HepG2 (cell line): Measurements from ENCODE around the gene SLC6A12. TPM values are rescaled to one million over a fixed set of nuclear protein-coding genes. Genes with fewer than 3 reads are reported as not detected.

Experiments used
- ATAC-seq: fragments of 200-7000 bp; cut with Tn5 transposase; 3 replicates; pipeline ENCODE4 v1.9.1; 2020; ENCODE audit warnings: mild to moderate bottlenecking, moderate library complexity
- BruUV-seq: library from RNA; stranded (reverse); fragments of 400-500 nt; replicated peaks from 2 replicates; lab custom pipeline; 2021; lab: Mats Ljungman, UMichigan
- CTCF ChIA-PET: fragments of 300-600 bp; formaldehyde crosslinking; extraction: SDS; loops from one replicate; lab custom pipeline; 2021; ENCODE audit warnings: low total read pairs, inconsistent platforms, low intra/inter-chr PET ratio; lab: Yijun Ruan, JAX
- POLR2A ChIA-PET: fragments of 350-600 bp; sonication (Branson Sonifier 250); formaldehyde crosslinking; loops from one replicate; lab custom pipeline; 2020; ENCODE audit warnings: antibody characterized with exemption, inconsistent platforms; lab: Yijun Ruan, JAX
- DNase-seq: peaks from one replicate; pipeline ENCODE4 v3.0.0-alpha.2; 2015; ENCODE audit warnings: low spot score
- FAIRE-seq: peaks from 3 replicates; lab custom pipeline; 2011; peaks lifted over from hg19 to GRCh38; lab: Jason Lieb, UNC
- H2AFZ ChIP-seq: one replicate; pipeline ENCODE4 v1.6.1; 2011; ENCODE audit warnings: low read length, inconsistent platforms
- H3K27ac ChIP-seq: fragments of 300-600 bp; 3 replicates; pipeline ENCODE4 v1.8.0; 2011; ENCODE audit warnings: mixed run types, mild to moderate bottlenecking, mixed read lengths, low read length, inconsistent platforms; ENCODE audit not compliant: insufficient read depth; ENCODE audit errors: extremely low read length
- H3K27me3 ChIP-seq, 2 experiments: fragments of 200-600 bp in 1 of 2; 2 replicates in 1 of 2; 3 replicates in 1 of 2; pipeline versions ENCODE4 v1.6.0 to v1.8.0; 2011; ENCODE audit warnings: low read length in 2 of 2, mild to moderate bottlenecking in 2 of 2, moderate library complexity in 2 of 2, inconsistent platforms in 1 of 2; ENCODE audit not compliant: insufficient read depth in 2 of 2, control insufficient read depth in 1 of 2
- H3K36me3 ChIP-seq, 2 experiments: fragments of 200-600 bp in 1 of 2; replicated peaks in 1 of 2; 2 replicates in 1 of 2; 3 replicates in 1 of 2; pipeline versions ENCODE4 v1.5.1 to v1.8.0; 2011; ENCODE audit warnings: low read length in 2 of 2, inconsistent platforms in 1 of 2; ENCODE audit not compliant: insufficient read depth in 2 of 2, control insufficient read depth in 1 of 2
- H3K4me1 ChIP-seq: 2 replicates; pipeline ENCODE4 v1.5.1; 2012; ENCODE audit warnings: low read length, inconsistent platforms; ENCODE audit not compliant: insufficient read depth
- H3K4me2 ChIP-seq: 2 replicates; pipeline ENCODE4 v1.6.0; 2011; ENCODE audit warnings: low read depth, low read length, inconsistent platforms
- H3K4me3 ChIP-seq, 3 experiments: fragments of 200-600 bp in 1 of 3; sonication (generic), shearing (Covaris generic) in 1 of 3; replicated peaks in 1 of 3; 2 replicates each; pipeline ENCODE4 v1.5.1; 2011 to 2016; ENCODE audit warnings: low read length in 3 of 3, inconsistent platforms in 2 of 3, low read depth in 2 of 3, mild to moderate bottlenecking in 2 of 3, control low read depth in 1 of 3, mixed read lengths in 1 of 3; ENCODE audit not compliant: insufficient read depth in 1 of 3
- H3K79me2 ChIP-seq: one replicate; pipeline ENCODE4 v1.6.1; 2011; ENCODE audit warnings: low read length, inconsistent platforms; ENCODE audit not compliant: insufficient read depth
- H3K9ac ChIP-seq: 2 replicates; pipeline ENCODE4 v1.6.0; 2011; ENCODE audit warnings: mild to moderate bottlenecking, low read depth, low read length, inconsistent platforms; ENCODE audit not compliant: insufficient read depth
- H3K9me3 ChIP-seq: 2 replicates; pipeline ENCODE4 v1.5.1; 2012; ENCODE audit warnings: mild to moderate bottlenecking, low read length
- H4K20me1 ChIP-seq: 2 replicates; pipeline ENCODE4 v1.6.0; 2011; ENCODE audit warnings: inconsistent platforms, mild to moderate bottlenecking, low read length, moderate library complexity; ENCODE audit not compliant: insufficient read depth
- CBX2 ChIP-seq, 2 experiments: fragments of 200-600 bp in 1 of 2; sonication (generic); formaldehyde crosslinking in 1 of 2; IDR thresholded peaks; 2 replicates each; pipeline versions ENCODE4 v1.7.0 to v1.8.1; 2018 to 2022; ENCODE audit warnings: low read depth in 2 of 2, low read length in 1 of 2, mild to moderate bottlenecking in 1 of 2, missing genetic modification reagents in 1 of 2
- DNMT3B ChIP-seq: conservative IDR thresholded peaks from 2 replicates; pipeline ENCODE4 v1.6.1; 2016; ENCODE audit warnings: missing biosample characterization, control low read depth
- FOXP1 ChIP-seq, 2 experiments: fragments of 450-650 bp in 1 of 2; IDR thresholded peaks; 2 replicates each; pipeline ENCODE4 v1.6.1; 2017 to 2018; ENCODE audit warnings: antibody characterized with exemption in 1 of 2
- KLF13 ChIP-seq: sonication (generic); formaldehyde crosslinking; IDR thresholded peaks from 2 replicates; pipeline ENCODE4 v1.4.0; 2020; ENCODE audit warnings: mild to moderate bottlenecking, missing genetic modification reagents
- MAZ ChIP-seq, 2 experiments: sonication (generic) in 1 of 2; formaldehyde crosslinking in 1 of 2; IDR thresholded peaks; 2 replicates each; pipeline versions ENCODE4 v1.5.0 to v1.6.1; 2012 to 2020; ENCODE audit warnings: low read depth in 2 of 2, mild to moderate bottlenecking in 2 of 2, borderline replicate concordance in 1 of 2, improper control_type of control experiment in 1 of 2, low read length in 1 of 2, missing genetic modification reagents in 1 of 2, moderate library complexity in 1 of 2
- MEIS1 ChIP-seq: sonication (generic); formaldehyde crosslinking; IDR thresholded peaks from 2 replicates; pipeline ENCODE4 v1.9.0; 2021; ENCODE audit warnings: mild to moderate bottlenecking, missing genetic modification reagents, moderate library complexity, borderline replicate concordance
- MXD4 ChIP-seq: IDR thresholded peaks from 2 replicates; pipeline ENCODE4 v1.6.1; 2016; ENCODE audit warnings: mild to moderate bottlenecking, missing biosample characterization, missing genetic modification reagents
- RBM39 ChIP-seq: fragments of 200-400 bp; formaldehyde crosslinking; IDR thresholded peaks from one replicate; pipeline ENCODE4 v1.6.1; 2018; ENCODE audit warnings: antibody characterized with exemption, mild to moderate bottlenecking, low read depth, low read length; ENCODE audit not compliant: poor library complexity, severe bottlenecking
- RXRB ChIP-seq: IDR thresholded peaks from 2 replicates; pipeline ENCODE4 v1.6.1; 2016; ENCODE audit warnings: borderline replicate concordance, missing genetic modification reagents, missing compliant biosample characterization
- SP5 ChIP-seq: IDR thresholded peaks from 2 replicates; pipeline ENCODE4 v1.6.1; 2016; ENCODE audit warnings: low read depth, borderline replicate concordance
- STAG1 ChIP-seq: sonication (generic); formaldehyde crosslinking; IDR thresholded peaks from 2 replicates; pipeline ENCODE4 v1.4.0; 2020; ENCODE audit warnings: missing genetic modification reagents
- ZNF776 ChIP-seq: sonication (generic); formaldehyde crosslinking; IDR thresholded peaks from 2 replicates; pipeline ENCODE4 v1.4.0; 2020; ENCODE audit warnings: mild to moderate bottlenecking, missing genetic modification reagents
- WGBS: methylation state at CpG from one replicate; pipeline ENCODE4 v1.1.6; 2017; ENCODE audit warnings: low lambda C conversion rate; 5-methylcytosine and 5-hydroxymethylcytosine counted together
- in situ Hi-C: cut with HindIII; loops from 2 replicates; pipeline ENCODE4 v1.10.0; 2017; ENCODE audit warnings: low pct_unique_long_range_greater_than_20kb; ENCODE audit not compliant: extremely low pct_ligation_motif_present
- intact Hi-C: fragments of 100-400 bp; cut with micrococcal nuclease; formaldehyde crosslinking; loops from one replicate; pipeline ENCODE4 v1.10.0; 2022; ENCODE audit not compliant: unreplicated experiment
- polyA plus RNA-seq, 8 experiments: library from polyadenylated mRNA; depleted of rRNA in 3 of 8; stranded (reverse) in 7 of 8; unstranded in 1 of 8; fragments of >200 nt; fragmentation: Illumina TruSeq in 4 of 8; extraction: Trizol in 4 of 8; gene quantifications; 2 replicates each; pipeline versions ENCODE4 v1.2.1 to v1.2.3, GENCODE V29; 2011 to 2016; ENCODE audit warnings: low read depth in 4 of 8, missing spikeins in 1 of 8, mixed read lengths in 1 of 8; ENCODE audit not compliant: insufficient read depth in 1 of 8
- total RNA-seq, 5 experiments: library from RNA; depleted of rRNA; stranded (reverse); fragments of >200 nt; fragmentation: Illumina TruSeq; extraction: Trizol; gene quantifications; 2 replicates each; pipeline ENCODE4 v1.2.3, GENCODE V29; 2016; ENCODE audit warnings: low read depth in 1 of 5
- TF ChIP-seq, protein P1 (sequence below): sonication (generic); formaldehyde crosslinking; IDR thresholded peaks from 2 replicates; pipeline ENCODE4 v1.5.1; 2020; ENCODE audit warnings: missing genetic modification reagents, mild to moderate bottlenecking, borderline replicate concordance
- TF ChIP-seq, protein P2 (sequence below): sonication (generic); formaldehyde crosslinking; IDR thresholded peaks from 2 replicates; pipeline ENCODE4 v1.5.1; 2020; ENCODE audit warnings: mild to moderate bottlenecking, missing genetic modification reagents, borderline replicate concordance

Gene SLC6A12
- total and polyA plus RNA-seq, 2 of the 13 experiments (the other 11 are each of a cell fraction or from before 2014, with no cell fraction given), result 3.7 to 18.8 TPM

DNA sequence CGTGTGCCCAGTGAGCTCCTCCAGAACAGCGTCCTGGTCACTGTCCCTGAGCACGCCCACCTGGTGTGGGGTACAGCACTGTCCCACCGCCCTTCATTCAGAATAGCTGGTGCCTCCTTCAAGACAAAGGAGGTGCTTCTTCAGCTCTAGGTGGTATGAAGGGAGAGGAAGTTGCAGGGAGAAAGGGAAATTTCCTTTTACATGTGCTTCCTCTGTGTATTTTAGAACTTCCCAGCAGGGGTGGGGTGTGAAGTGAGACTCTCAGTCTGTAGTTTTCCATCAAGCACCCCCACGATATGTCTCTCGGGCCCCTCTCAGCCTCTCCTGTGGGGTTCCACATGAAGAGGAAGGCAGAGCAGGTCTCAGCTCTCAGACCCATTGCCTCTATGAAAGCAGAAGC is 1.2 kb upstream of the SLC6A12 start (continued):
- no peak for TF ChIP-seq MAZ (IDR thresholded peaks at IDR 0.05; ENCODE audit: borderline replicate concordance, low read depth, low read length)
- TF ChIP-seq MAZ (CRISPR knock-in tag; IDR thresholded peaks at IDR 0.05; ENCODE audit: low read depth), result no peak
- no peak for TF ChIP-seq SP5 (CRISPR knock-in tag)
- no peak for TF ChIP-seq RXRB

DNA sequence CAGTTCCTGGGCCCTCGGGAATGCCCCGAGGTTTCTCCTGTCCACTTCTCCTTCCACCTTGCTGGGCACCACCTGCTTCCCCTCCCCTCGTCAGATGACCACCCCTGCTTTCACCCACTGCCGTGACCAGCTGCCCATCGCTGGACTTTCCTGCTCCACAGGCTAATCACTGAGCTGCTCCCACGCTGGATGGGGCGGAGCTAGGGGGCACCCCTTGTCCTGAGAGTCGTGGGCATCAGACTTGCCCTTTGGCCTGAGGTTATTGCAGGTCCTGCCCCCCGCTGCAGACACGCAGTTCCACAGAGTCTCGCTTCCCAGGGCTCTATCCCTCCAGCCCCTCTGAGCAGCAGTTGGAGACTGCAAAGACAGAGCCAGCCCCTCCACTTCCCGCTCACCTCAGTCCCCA is 427 bp downstream of the SLC6A12 start:
- 2% methylated on average over 7 of the region's 12 CpGs for WGBS
- FAIRE-seq, result no peak
- peak overlapping the region; percentile 35 to 65 (median 43); a peak in 5 of 6 replicates for H3K4me3 ChIP-seq
- peak overlapping the region; percentile 91 for H3K4me2 ChIP-seq
- CTCF ChIA-PET, result no interaction called here
- POLR2A ChIA-PET, result interaction anchor here (0.7 to 2.1 kb wide), 4 partner anchors 11 to 25 kb away, joined by 3 to 12 read pairs (median 6); no protein-coding TSS in a partner anchor
- peaks cover 0 to 16% of the 10 kb centered on the region in 2 experiments; a peak in 3 of 5 replicates for H3K27me3 ChIP-seq
- intact Hi-C loops, result loop anchor here (5.0 kb wide), 1 partner anchor 36 kb away; no protein-coding TSS in a partner anchor
- peaks cover 7% of the 10 kb centered on the region for H4K20me1 ChIP-seq
- H3K9me3 ChIP-seq, result no peaks in the 10 kb centered on the region
- H3K27ac ChIP-seq, result no peak overlapping the region
- ATAC-seq, result no peak; the same call in 2 of the 3 replicates
- no peak overlapping the region for H2AFZ ChIP-seq
- H3K4me1 ChIP-seq, result peaks cover 72% of the 10 kb centered on the region
- in situ Hi-C loops, result no loop called here
- no peaks in the 10 kb centered on the region for H3K79me2 ChIP-seq
- no TSS peak for BruUV-seq
- no peaks in the 10 kb centered on the region for H3K36me3 ChIP-seq
- DNase-seq, result no peak
- peak overlapping the region; percentile 23; the same call in 1 of the 2 replicates for H3K9ac ChIP-seq
- TF ChIP-seq FOXP1 (IDR thresholded peaks at IDR 0.05) (no peak), FOXP1 (CRISPR knock-in tag; IDR thresholded peaks at IDR 0.05) (no peak), MEIS1 (0 out of 2 replicates have a peak, but pooled peaks have one; percentile 58), ZNF776 (CRISPR knock-in tag) (0 out of 2 replicates have a peak, but pooled peaks have one; percentile 6), DNMT3B (CRISPR knock-in tag) (no peak), KLF13 (CRISPR knock-in tag) (no peak), RBM39 (no peak), STAG1 (CRISPR knock-in tag) (no peak), MXD4 (CRISPR knock-in tag) (no peak), CBX2 (IDR thresholded peaks at IDR 0.05; ENCODE audit: low read depth, low read length) (no peak), CBX2 (CRISPR knock-in tag; IDR thresholded peaks at IDR 0.05; ENCODE audit: low read depth) (no peak)
- TF ChIP-seq, protein P1, sequence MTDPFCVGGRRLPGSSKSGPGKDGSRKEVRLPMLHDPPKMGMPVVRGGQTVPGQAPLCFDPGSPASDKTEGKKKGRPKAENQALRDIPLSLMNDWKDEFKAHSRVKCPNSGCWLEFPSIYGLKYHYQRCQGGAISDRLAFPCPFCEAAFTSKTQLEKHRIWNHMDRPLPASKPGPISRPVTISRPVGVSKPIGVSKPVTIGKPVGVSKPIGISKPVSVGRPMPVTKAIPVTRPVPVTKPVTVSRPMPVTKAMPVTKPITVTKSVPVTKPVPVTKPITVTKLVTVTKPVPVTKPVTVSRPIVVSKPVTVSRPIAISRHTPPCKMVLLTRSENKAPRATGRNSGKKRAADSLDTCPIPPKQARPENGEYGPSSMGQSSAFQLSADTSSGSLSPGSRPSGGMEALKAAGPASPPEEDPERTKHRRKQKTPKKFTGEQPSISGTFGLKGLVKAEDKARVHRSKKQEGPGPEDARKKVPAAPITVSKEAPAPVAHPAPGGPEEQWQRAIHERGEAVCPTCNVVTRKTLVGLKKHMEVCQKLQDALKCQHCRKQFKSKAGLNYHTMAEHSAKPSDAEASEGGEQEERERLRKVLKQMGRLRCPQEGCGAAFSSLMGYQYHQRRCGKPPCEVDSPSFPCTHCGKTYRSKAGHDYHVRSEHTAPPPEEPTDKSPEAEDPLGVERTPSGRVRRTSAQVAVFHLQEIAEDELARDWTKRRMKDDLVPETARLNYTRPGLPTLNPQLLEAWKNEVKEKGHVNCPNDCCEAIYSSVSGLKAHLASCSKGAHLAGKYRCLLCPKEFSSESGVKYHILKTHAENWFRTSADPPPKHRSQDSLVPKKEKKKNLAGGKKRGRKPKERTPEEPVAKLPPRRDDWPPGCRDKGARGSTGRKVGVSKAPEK, result no peak
- TF ChIP-seq, protein P2, sequence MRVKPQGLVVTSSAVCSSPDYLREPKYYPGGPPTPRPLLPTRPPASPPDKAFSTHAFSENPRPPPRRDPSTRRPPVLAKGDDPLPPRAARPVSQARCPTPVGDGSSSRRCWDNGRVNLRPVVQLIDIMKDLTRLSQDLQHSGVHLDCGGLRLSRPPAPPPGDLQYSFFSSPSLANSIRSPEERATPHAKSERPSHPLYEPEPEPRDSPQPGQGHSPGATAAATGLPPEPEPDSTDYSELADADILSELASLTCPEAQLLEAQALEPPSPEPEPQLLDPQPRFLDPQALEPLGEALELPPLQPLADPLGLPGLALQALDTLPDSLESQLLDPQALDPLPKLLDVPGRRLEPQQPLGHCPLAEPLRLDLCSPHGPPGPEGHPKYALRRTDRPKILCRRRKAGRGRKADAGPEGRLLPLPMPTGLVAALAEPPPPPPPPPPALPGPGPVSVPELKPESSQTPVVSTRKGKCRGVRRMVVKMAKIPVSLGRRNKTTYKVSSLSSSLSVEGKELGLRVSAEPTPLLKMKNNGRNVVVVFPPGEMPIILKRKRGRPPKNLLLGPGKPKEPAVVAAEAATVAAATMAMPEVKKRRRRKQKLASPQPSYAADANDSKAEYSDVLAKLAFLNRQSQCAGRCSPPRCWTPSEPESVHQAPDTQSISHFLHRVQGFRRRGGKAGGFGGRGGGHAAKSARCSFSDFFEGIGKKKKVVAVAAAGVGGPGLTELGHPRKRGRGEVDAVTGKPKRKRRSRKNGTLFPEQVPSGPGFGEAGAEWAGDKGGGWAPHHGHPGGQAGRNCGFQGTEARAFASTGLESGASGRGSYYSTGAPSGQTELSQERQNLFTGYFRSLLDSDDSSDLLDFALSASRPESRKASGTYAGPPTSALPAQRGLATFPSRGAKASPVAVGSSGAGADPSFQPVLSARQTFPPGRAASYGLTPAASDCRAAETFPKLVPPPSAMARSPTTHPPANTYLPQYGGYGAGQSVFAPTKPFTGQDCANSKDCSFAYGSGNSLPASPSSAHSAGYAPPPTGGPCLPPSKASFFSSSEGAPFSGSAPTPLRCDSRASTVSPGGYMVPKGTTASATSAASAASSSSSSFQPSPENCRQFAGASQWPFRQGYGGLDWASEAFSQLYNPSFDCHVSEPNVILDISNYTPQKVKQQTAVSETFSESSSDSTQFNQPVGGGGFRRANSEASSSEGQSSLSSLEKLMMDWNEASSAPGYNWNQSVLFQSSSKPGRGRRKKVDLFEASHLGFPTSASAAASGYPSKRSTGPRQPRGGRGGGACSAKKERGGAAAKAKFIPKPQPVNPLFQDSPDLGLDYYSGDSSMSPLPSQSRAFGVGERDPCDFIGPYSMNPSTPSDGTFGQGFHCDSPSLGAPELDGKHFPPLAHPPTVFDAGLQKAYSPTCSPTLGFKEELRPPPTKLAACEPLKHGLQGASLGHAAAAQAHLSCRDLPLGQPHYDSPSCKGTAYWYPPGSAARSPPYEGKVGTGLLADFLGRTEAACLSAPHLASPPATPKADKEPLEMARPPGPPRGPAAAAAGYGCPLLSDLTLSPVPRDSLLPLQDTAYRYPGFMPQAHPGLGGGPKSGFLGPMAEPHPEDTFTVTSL (CRISPR knock-in tag), result no peak
